GM18499 (cell line): Measurements from ENCODE around the gene CDKN2B-AS1.

Experiments used
- ATAC-seq: cut with Tn5 transposase; IDR thresholded peaks from one replicate; pipeline ENCODE4 v1.9.1; 2021; ENCODE audit warnings: moderate number of reproducible peaks; ENCODE audit not compliant: insufficient read depth, unreplicated experiment

The CDKN2B-AS1 gene

DNA sequence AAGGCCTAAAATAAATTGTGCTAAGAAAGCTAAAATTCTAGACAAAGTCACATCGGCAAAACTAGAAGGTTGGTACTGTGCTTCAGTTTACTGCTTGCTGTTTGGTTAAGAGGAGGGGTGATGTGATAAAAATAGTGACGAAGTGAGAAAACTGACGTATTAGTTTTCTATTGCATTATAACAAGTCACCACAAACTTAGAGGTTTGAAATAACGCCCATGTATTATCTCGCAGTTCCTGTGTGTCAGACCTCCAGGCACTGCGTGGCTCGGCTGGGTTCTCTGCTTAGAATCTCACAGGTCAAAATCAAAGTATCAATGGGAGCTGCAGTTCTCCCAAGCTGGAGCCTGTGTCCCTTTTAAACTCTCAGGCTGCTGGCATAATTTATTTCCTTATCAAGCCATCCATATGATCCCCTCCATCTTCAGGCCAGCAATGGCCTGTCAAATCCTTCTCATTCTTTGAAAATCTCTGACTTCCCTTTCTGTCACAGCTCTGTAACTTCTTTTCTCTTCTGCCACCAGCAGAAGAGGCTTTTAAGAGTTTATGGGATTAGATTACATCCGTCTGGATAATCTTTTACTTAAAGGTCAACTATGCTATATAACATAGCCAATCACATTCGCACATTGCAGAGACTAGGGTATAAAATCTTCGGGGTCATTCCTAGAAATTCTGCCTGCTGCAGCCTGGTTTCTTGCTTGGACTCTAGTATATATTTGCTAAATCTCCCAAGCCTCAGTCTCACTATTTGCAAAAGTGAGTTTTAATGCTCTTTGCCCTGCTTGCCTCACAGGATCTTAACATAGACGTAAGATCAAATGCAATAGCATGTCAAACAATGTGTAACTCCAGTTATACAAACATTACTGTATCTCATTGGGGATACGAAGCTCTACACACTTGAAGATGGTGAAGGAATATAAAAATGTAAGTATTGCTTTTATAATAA lies 118.6 kb downstream of the CDKN2B-AS1 start:
- ATAC-seq = no peak

DNA sequence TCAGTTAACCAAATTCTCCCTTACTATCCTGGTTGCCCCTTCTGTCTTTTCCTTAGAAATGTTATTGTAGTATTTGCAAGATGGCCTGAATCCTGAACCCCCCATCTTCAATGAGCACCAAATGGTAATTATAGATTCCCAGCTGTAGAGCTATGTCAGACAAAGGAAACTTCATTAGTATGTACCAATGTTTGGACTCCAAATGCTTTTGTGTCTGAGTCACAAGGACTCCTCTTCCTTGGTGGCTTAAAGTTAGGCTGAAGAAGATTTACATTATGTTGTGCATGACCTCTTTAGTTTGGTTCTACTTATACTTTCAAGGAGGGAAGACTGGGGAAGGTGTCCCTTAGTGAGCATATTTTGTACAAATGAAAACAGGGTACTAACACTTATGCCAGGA lies 120.4 kb downstream of the CDKN2B-AS1 start:
- no peak for ATAC-seq

DNA sequence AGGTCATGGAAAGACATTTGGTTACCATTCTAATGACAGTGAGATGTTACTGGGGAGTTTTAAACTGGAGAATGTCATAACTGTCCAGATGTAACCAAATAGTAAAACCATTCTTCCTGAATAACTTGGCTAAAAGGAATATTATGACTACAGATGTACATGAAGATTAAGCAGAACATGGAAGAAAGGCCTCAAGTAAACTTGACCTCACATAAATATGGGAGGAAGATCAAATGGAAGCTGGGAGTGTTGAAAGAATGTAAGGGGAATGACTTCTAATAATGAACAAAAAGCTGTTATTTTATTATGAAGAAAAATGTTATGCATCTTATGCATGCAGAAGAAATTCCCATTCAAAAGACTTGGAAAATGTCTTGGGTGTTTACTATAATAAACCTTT lies 122.2 kb downstream of the CDKN2B-AS1 start:
- no peak for ATAC-seq

DNA sequence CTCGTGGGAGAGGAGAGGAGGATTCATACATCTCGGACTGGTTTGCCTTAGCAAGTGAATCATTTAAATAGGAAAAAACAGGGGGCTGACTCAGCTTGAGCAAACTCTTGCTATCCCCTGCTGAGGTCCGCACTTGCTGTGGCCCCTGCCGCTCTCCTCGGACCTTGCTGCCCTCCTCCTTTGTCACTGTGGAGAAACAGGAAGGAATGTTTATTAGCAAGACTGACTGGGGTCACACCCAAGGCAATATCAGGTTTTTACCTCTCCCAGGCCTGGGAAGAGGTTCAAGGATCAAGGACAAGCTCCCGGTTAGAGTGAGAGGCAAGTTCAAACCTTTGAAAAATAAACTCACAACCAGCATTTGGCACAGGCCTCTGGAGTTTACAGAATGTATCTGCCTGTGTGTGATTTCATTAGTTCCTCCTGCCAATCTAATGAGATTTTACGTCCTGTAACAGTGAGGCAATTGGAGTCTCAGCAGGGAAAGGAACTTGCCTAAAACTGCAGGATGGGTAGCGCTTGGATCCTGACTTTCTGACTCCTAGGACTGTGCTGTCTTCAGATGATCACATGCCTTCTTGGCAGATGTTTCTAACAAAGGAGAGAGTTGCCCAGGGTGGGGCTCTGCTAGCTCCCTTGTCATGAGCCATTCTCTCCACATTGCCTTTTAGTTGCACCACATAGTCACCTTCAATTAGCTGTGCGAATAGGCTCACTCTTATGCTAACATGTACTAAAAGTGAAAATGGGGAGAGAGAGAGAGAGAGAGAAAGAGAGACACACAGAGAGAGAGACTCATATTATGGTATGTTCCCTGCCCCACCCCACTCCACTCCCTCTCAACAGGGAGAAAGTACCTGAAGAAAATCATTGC lies 123.2 kb downstream of the CDKN2B-AS1 start:
- no peak for ATAC-seq

DNA sequence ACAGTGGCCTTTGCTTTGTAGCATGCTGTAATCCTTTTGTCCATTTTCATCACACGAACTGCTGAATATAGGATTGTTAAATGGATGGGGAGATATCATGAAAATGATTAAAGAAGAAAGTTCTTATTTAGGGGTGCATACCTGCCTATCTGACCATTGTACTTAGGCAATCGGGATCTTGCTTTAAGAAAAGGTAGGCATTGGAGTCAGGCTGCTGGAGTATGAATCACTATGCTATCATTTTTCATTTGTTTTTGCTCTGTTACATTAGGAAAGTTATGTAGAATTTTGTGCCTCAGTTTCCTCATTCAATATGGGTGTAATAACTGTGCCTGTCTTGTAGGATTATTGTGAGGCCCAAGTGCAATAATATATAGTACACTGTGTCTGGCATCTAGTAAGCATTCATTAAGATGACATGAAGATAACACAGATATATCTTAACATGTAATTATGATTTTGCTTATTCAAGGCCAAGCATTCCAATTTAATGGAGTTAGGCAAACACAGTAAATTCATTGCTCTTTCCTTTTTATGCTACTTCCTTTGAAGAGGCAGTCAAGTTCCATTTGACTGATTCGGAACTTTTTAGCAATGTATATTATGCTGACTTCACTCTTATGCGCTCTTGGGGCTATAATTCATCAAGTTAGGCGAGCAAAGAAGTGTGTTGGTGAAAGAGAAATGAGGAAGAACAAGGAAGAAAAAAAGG lies 124.4 kb downstream of the CDKN2B-AS1 start:
- ATAC-seq = no peak

- no peak for ATAC-seq
Measured at GRCh38 chr9:22119522-22120158, 125.0 kb downstream of the CDKN2B-AS1 start.

- ATAC-seq = no peak
Measured at GRCh38 chr9:22120159-22120549, 125.6 kb downstream of the CDKN2B-AS1 start.

GRCh38 chr9:22120595-22120994 lies 126.0 kb downstream of the CDKN2B-AS1 start:
- ATAC-seq = no peak

GRCh38 chr9:22124263-22125011 lies 129.8 kb downstream of the CDKN2B-AS1 start:
- no peak for ATAC-seq

DNA sequence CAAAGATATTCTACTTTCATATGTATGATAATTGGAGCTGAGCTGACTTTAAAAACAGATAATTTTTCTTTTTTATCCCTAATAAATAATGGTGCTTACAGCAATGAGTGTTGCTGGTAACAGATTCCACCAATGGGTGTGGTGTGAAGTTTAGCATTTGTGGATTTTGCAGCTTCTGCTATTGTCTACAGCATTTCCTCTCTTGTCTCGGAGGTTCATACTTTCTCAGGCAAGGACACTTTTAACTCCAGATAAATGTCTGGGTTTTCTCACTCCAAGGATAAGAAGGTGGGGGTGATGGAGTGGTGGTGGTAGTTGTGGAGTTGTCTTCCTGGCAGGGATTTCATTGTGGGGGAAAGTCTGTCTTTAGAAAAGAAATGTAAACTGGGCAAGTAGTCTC lies 134.5 kb downstream of the CDKN2B-AS1 start:
- no peak for ATAC-seq

GRCh38 chr9:22129633-22130032 lies 135.0 kb downstream of the CDKN2B-AS1 start:
- ATAC-seq = no peak

DNA sequence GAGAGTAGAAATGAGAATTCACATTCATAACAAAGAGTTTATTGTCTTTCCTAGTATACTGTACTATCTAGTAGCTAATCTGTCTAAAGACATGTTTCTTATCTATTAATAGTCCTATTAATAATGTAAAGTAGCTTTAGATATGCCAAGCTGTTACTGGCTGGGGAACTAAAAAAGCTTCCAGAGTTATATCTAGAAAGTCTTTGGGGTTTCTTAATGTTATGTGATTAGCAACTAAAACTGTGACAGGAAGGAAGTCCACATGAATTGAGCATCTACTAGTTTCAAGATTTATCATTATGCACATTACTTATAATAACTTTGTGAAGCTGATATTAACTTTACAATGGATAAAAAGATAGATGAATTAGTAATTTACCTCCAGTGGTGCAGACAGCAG lies 137.2 kb downstream of the CDKN2B-AS1 start:
- ATAC-seq = no peak

DNA sequence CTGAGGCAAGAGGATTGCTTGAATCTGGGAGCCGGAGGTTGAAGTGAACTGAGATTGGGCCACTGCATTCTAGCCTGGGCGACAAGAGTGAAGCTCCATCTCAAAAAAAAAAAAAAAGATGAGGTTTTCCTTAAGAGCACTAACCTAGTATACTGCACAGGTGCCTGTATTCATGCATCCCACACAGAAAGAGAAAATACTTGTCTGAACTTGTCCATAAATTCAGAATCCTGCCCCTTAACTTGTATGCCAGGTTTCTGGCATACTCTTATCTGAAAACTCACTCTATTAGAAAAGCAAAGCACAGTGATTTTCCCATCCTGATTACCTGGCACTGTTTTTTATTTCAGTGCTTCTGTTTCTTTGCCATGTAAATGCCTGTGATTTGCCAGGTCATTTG lies 139.8 kb downstream of the CDKN2B-AS1 start:
- no peak for ATAC-seq

DNA sequence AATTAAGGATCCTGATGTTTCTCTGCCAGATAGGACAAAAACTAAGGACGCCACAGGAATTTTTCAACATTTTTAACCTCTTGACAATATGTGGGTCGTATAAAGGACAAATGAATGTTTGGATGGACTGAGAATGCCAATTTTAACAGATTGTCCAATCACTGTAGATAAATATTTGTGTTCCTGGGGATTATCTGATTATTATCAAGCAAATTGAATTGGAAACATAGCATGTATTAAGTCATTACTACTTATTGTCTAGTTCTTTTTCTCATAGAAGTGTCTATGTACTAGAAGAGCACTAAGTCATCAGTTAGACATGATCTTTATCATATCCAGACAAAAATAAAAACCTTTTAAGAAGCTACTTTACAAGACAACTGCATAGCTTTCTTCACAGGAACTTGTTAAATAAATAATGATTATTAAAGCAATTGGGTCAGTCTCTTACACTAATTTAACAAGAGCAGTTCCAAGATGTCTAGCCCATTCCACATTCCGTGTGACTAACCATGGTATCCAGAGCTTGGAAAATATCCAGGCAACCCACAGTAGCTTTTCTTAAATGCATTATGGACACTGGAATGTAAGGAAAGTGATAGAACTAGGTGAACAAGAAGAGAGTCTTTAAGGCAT lies 142.0 kb downstream of the CDKN2B-AS1 start:
- no peak for ATAC-seq

- no peak for ATAC-seq
Measured at GRCh38 chr9:22138956-22139660, 144.5 kb downstream of the CDKN2B-AS1 start.

- ATAC-seq = no peak
Measured at GRCh38 chr9:22141908-22142307, 147.3 kb downstream of the CDKN2B-AS1 start.

GRCh38 chr9:22142671-22143070 lies 148.1 kb downstream of the CDKN2B-AS1 start:
- ATAC-seq = no peak
